Neural progenitor cell (in vitro differentiated cells): ENCODE data around the gene NFS1. TPM values are rescaled to one million over a fixed set of nuclear protein-coding genes. Genes with fewer than 3 reads are reported as not detected.

Experiments used
- DNase-seq: peaks from one replicate; pipeline ENCODE4 v3.0.0-alpha.2; 2016; ENCODE audit warnings: low spot score
- H2AFZ ChIP-seq: fragments of 200-600 bp; sonication (generic); replicated peaks from 2 replicates; pipeline ENCODE4 v1.6.1; 2016; ENCODE audit warnings: antibody characterized with exemption
- H3F3A ChIP-seq: fragments of 200-600 bp; sonication (generic); 2 replicates; pipeline ENCODE4 v1.6.1; 2016; ENCODE audit warnings: antibody characterized with exemption, low read depth
- H3K27ac ChIP-seq: fragments of 200-600 bp; sonication (generic); 2 replicates; pipeline ENCODE4 v1.5.1; 2016; ENCODE audit warnings: mild to moderate bottlenecking
- H3K27me3 ChIP-seq: fragments of 200-600 bp; sonication (generic); 2 replicates; pipeline ENCODE4 v1.6.1; 2016; ENCODE audit warnings: mild to moderate bottlenecking, moderate library complexity
- H3K36me3 ChIP-seq: fragments of 200-600 bp; sonication (generic); 2 replicates; pipeline ENCODE4 v1.5.1; 2016
- H3K4me1 ChIP-seq: fragments of 200-600 bp; sonication (generic); 2 replicates; pipeline ENCODE4 v1.6.1; 2016; ENCODE audit warnings: mixed run types
- H3K4me2 ChIP-seq: fragments of 200-600 bp; sonication (generic); 2 replicates; pipeline ENCODE4 v1.6.1; 2016
- H3K4me3 ChIP-seq: fragments of 200-600 bp; sonication (generic); 2 replicates; pipeline ENCODE4 v1.5.1; 2016
- H3K79me2 ChIP-seq: fragments of 200-600 bp; sonication (generic); 2 replicates; pipeline ENCODE4 v1.6.1; 2016; ENCODE audit warnings: low read depth
- H3K9ac ChIP-seq: fragments of 200-600 bp; sonication (generic); 2 replicates; pipeline ENCODE4 v1.6.1; 2016
- H3K9me3 ChIP-seq: fragments of 200-600 bp; sonication (generic); 2 replicates; pipeline ENCODE4 v1.5.1; 2016; ENCODE audit warnings: low read depth
- H4K20me1 ChIP-seq: fragments of 200-600 bp; sonication (generic); 2 replicates; pipeline ENCODE4 v1.6.1; 2016; ENCODE audit warnings: low read depth
- H3K27ac Mint-ChIP-seq: 3 replicates; pipeline ENCODE4 v1.8.0; 2021; ENCODE audit warnings: mixed read lengths
- H3K27me3 Mint-ChIP-seq: 2 replicates; pipeline ENCODE4 v1.8.0; 2022; ENCODE audit warnings: low read depth, mild to moderate bottlenecking, inconsistent platforms, moderate library complexity, mixed read lengths; ENCODE audit not compliant: insufficient read depth
- H3K36me3 Mint-ChIP-seq: 3 replicates; pipeline ENCODE4 v1.8.0; 2021; ENCODE audit warnings: mixed read lengths
- H3K4me1 Mint-ChIP-seq: 3 replicates; pipeline ENCODE4 v1.8.0; 2021; ENCODE audit warnings: mixed read lengths
- H3K4me3 Mint-ChIP-seq: 3 replicates; pipeline ENCODE4 v1.8.0; 2021; ENCODE audit warnings: mild to moderate bottlenecking, moderate library complexity, mixed read lengths
- H3K9me3 Mint-ChIP-seq: 3 replicates; pipeline ENCODE4 v1.8.0; 2020; ENCODE audit warnings: mixed read lengths
- CTCF ChIP-seq: fragments of 200-600 bp; sonication (generic); IDR thresholded peaks from 2 replicates; pipeline ENCODE4 v1.5.1; 2017; ENCODE audit warnings: antibody characterized with exemption, mild to moderate bottlenecking
- EZH2 ChIP-seq: fragments of 200-600 bp; sonication (generic); IDR thresholded peaks from 2 replicates; pipeline ENCODE4 v1.6.1; 2017; ENCODE audit warnings: antibody characterized with exemption, mild to moderate bottlenecking, moderate library complexity
- EZH2phosphoT487 ChIP-seq: fragments of 200-600 bp; sonication (generic); IDR thresholded peaks from 2 replicates; pipeline ENCODE4 v1.6.1; 2017; ENCODE audit warnings: antibody characterized with exemption
- total RNA-seq: library from RNA; depleted of rRNA; stranded (reverse); fragments of >200 nt; gene quantifications from 2 replicates; pipeline ENCODE4 v1.2.3, GENCODE V29; 2015; ENCODE audit warnings: low replicate concordance

NFS1 gene
- total RNA-seq, 1 donor from 2014 or later = 21.7 TPM

DNA sequence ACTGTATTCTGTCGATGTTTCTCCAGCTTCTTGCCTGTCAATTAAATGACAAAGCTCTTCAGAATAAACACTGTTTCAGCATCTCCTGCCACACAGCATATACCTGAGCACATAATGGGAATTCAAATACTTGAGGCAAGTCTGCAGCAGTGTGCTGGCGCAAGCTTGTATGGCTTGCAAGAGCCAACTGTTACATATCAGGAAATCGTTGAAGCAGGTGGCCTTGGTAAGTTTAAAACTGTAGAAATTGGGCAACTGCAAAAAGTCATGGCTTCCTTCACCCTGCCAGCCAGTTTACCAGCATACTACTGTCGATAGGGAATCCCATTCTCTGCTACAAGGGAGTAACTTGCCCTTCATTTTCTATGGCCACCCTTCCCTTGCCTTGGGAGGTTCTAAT is 57.4 kb downstream of the NFS1 start:
- H2AFZ ChIP-seq = no peak overlapping the region
- Mint-ChIP-seq H3K4me3 (no peak overlapping the region), H3K27ac (no peak overlapping the region), H3K36me3 (peaks cover 20% of the 10 kb centered on the region), H3K4me1 (peaks cover 10% of the 10 kb centered on the region), H3K9me3 (peaks cover 2% of the 10 kb centered on the region), H3K27me3 (no peaks in the 10 kb centered on the region)
- H3K9ac ChIP-seq = no peak overlapping the region
- H3F3A ChIP-seq = peaks cover 18% of the 10 kb centered on the region
- DNase-seq = no peak
- H3K4me1 ChIP-seq = peaks cover 8% of the 10 kb centered on the region
- no peaks in the 10 kb centered on the region for H3K36me3 ChIP-seq
- TF ChIP-seq EZH2phosphoT487 (no peak), CTCF (no peak), EZH2 (no peak)
- H3K27me3 ChIP-seq = no peaks in the 10 kb centered on the region
- H4K20me1 ChIP-seq = peaks cover 100% of the 10 kb centered on the region
- H3K27ac ChIP-seq = no peak overlapping the region
- no peak overlapping the region for H3K4me3 ChIP-seq
- H3K9me3 ChIP-seq = no peaks in the 10 kb centered on the region
- peaks cover 100% of the 10 kb centered on the region for H3K79me2 ChIP-seq
- no peak overlapping the region for H3K4me2 ChIP-seq

- H3K4me3 Mint-ChIP-seq = no peak overlapping the region
- Histone ChIP-seq H3K4me3 (no peak overlapping the region), H3K27ac (no peak overlapping the region), H2AFZ (no peak overlapping the region), H3F3A (peaks cover 18% of the 10 kb centered on the region), H3K9ac (no peak overlapping the region), H4K20me1 (peaks cover 100% of the 10 kb centered on the region), H3K4me1 (peaks cover 8% of the 10 kb centered on the region), H3K36me3 (no peaks in the 10 kb centered on the region), H3K79me2 (peaks cover 100% of the 10 kb centered on the region), H3K4me2 (no peak overlapping the region), H3K27me3 (no peaks in the 10 kb centered on the region), H3K9me3 (no peaks in the 10 kb centered on the region)
- no peak for TF ChIP-seq EZH2
- peaks cover 19% of the 10 kb centered on the region for H3K36me3 Mint-ChIP-seq
- no peak overlapping the region for H3K27ac Mint-ChIP-seq
- H3K4me1 Mint-ChIP-seq = peaks cover 12% of the 10 kb centered on the region
- DNase-seq = no peak
- H3K9me3 Mint-ChIP-seq = no peaks in the 10 kb centered on the region
- H3K27me3 Mint-ChIP-seq = no peaks in the 10 kb centered on the region
These were observed 58.4 kb downstream of the NFS1 start for GRCh38 chr20:35640724-35641123.

DNA sequence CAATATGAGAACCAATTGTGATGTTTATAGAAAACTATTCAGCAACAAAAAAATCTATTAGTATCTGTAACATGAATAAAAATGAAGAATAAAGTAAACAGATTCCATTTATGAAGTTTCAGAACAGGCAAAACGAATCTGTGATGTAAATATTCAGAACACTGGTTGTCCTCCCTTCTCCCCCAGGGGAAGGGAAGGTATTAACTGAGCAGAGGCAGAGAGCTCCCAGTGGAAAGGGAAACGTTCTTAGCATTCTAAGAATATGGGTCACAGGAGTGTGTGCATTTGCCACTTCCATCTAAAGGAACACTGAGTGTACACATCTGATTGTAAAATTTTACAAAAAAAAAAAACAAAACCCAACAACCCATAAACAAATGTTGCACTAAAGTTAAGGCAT is 60.4 kb downstream of the NFS1 start:
- no peak overlapping the region for H3K27ac Mint-ChIP-seq
- peaks cover 99% of the 10 kb centered on the region for H3K79me2 ChIP-seq

More for the DNA sequence above, 60.4 kb downstream of the NFS1 start:
- Mint-ChIP-seq H3K9me3 (no peaks in the 10 kb centered on the region), H3K4me3 (no peak overlapping the region), H3K27me3 (no peaks in the 10 kb centered on the region), H3K4me1 (peaks cover 12% of the 10 kb centered on the region), H3K36me3 (peaks cover 12% of the 10 kb centered on the region)
- Histone ChIP-seq H2AFZ (no peak overlapping the region), H3K27me3 (no peaks in the 10 kb centered on the region), H3K36me3 (no peaks in the 10 kb centered on the region), H3K4me1 (peaks cover 8% of the 10 kb centered on the region), H3K4me3 (no peak overlapping the region), H4K20me1 (peaks cover 86% of the 10 kb centered on the region), H3K9ac (no peak overlapping the region), H3K27ac (no peak overlapping the region), H3F3A (peaks cover 14% of the 10 kb centered on the region), H3K4me2 (no peak overlapping the region), H3K9me3 (no peaks in the 10 kb centered on the region)
- no peak for DNase-seq
- TF ChIP-seq CTCF = no peak
- no peak for TF ChIP-seq EZH2
